HCT116 (cell line): ENCODE measurements around the gene TMIE. TPM values are rescaled to one million over a fixed set of nuclear protein-coding genes. Genes with fewer than 3 reads are reported as not detected.

Experiments
- ATAC-seq: fragments of 200-7000 bp; cut with Tn5 transposase; 2 replicates; pipeline ENCODE4 v1.9.1; 2020; ENCODE audit warnings: mild to moderate bottlenecking, moderate library complexity
- BruUV-seq: library from RNA; stranded (reverse); fragments of 400-500 nt; replicated peaks from 2 replicates; lab custom pipeline; 2021; lab: Mats Ljungman, UMichigan
- CTCF ChIA-PET: fragments of 300-600 bp; sonication (Branson Sonifier 250); formaldehyde crosslinking; loops from one replicate; lab custom pipeline; 2021; ENCODE audit warnings: antibody characterized with exemption; lab: Charles Lee
- POLR2A ChIA-PET: fragments of 300-600, 350-600 bp; sonication (Branson Sonifier 250); formaldehyde crosslinking; loops from one replicate; lab custom pipeline; 2021; ENCODE audit warnings: antibody characterized with exemption; lab: Charles Lee
- RAD21 ChIA-PET, 2 experiments: fragments of 300-600 bp; sonication (Branson Sonifier 250); formaldehyde crosslinking; loops; one replicate each; lab custom pipeline; 2023; ENCODE audit warnings: low total read pairs in 2 of 2; ENCODE audit not compliant: uncharacterized antibody in 2 of 2, unreplicated experiment in 2 of 2, low non-redundant PET in 1 of 2; lab: Charles Lee
- DNase-seq: peaks from one replicate; pipeline ENCODE4 v3.0.0-alpha.2; 2010; ENCODE audit warnings: low read depth, low spot score
- H2AFZ ChIP-seq: fragments of 200-600 bp; shearing (Covaris generic), sonication (generic); 2 replicates; pipeline ENCODE4 v1.6.1; 2017; ENCODE audit warnings: low read depth, mixed run types, mixed read lengths, antibody characterized with exemption, low read length; ENCODE audit not compliant: poor library complexity, severe bottlenecking
- H3K27ac ChIP-seq: 2 replicates; pipeline ENCODE4 v1.5.1; 2012; ENCODE audit warnings: low read depth, low read length
- H3K27me3 ChIP-seq: fragments of 200-600 bp; sonication (generic); 2 replicates; pipeline ENCODE4 v1.6.1; 2016; ENCODE audit warnings: mixed run types, low read length, mixed read lengths; ENCODE audit not compliant: insufficient read depth
- H3K36me3 ChIP-seq, 2 experiments: fragments of 200-500 bp in 1 of 2; fragments of 200-600 bp in 1 of 2; sonication (Bioruptor generic) in 1 of 2; sonication (generic) in 1 of 2; 2 replicates each; pipeline versions ENCODE4 v1.5.1 to v1.6.1; 2014 to 2016; ENCODE audit warnings: low read length in 2 of 2, inconsistent platforms in 1 of 2, mixed read lengths in 1 of 2, mixed run types in 1 of 2; ENCODE audit not compliant: insufficient read depth in 2 of 2, control insufficient read depth in 1 of 2
- H3K4me1 ChIP-seq, 2 experiments: fragments of 200-600 bp in 1 of 2; sonication (generic) in 1 of 2; 2 replicates each; pipeline versions ENCODE4 v1.5.1 to v1.6.1; 2012 to 2017; ENCODE audit warnings: low read length in 2 of 2, inconsistent platforms in 1 of 2, mild to moderate bottlenecking in 1 of 2, mixed read lengths in 1 of 2, mixed run types in 1 of 2, moderate library complexity in 1 of 2; ENCODE audit not compliant: insufficient read depth in 2 of 2, control insufficient read depth in 1 of 2
- H3K4me2 ChIP-seq: fragments of 200-600 bp; sonication (generic); 2 replicates; pipeline ENCODE4 v1.6.1; 2017; ENCODE audit warnings: mixed run types, low read length, mixed read lengths
- H3K4me3 ChIP-seq, 2 experiments: fragments of 200-600 bp in 1 of 2; sonication (generic) in 1 of 2; replicated peaks in 1 of 2; 2 replicates each; pipeline ENCODE4 v1.5.1; 2011 to 2016; ENCODE audit warnings: low read length in 2 of 2, control low read depth in 1 of 2, low read depth in 1 of 2, mild to moderate bottlenecking in 1 of 2, mixed read lengths in 1 of 2, mixed run types in 1 of 2
- H3K79me2 ChIP-seq: fragments of 200-600 bp; sonication (generic); 2 replicates; pipeline ENCODE4 v1.6.1; 2017; ENCODE audit warnings: mild to moderate bottlenecking, mixed run types, low read length, moderate library complexity, mixed read lengths; ENCODE audit not compliant: insufficient read depth
- H3K9ac ChIP-seq: fragments of 200-600 bp; sonication (generic); 2 replicates; pipeline ENCODE4 v1.6.1; 2016; ENCODE audit warnings: low read length, mixed read lengths
- H3K9me2 ChIP-seq: fragments of 200-600 bp; sonication (generic), shearing (Covaris generic); 2 replicates; pipeline ENCODE4 v1.6.1; 2017; ENCODE audit warnings: mixed run types, mild to moderate bottlenecking, moderate library complexity; ENCODE audit not compliant: insufficient read depth
- H3K9me3 ChIP-seq, 2 experiments: fragments of 200-500 bp in 1 of 2; fragments of 200-600 bp in 1 of 2; sonication (Bioruptor generic) in 1 of 2; sonication (generic) in 1 of 2; 2 replicates each; pipeline ENCODE4 v1.6.1; 2014 to 2017; ENCODE audit warnings: low read length in 2 of 2, mixed read lengths in 2 of 2, inconsistent platforms in 1 of 2, low read depth in 1 of 2, mild to moderate bottlenecking in 1 of 2, mixed run types in 1 of 2, moderate library complexity in 1 of 2; ENCODE audit not compliant: control insufficient read depth in 1 of 2, insufficient read depth in 1 of 2
- H4K20me1 ChIP-seq: fragments of 200-600 bp; sonication (generic), shearing (Covaris generic); 2 replicates; pipeline ENCODE4 v1.6.1; 2017; ENCODE audit warnings: mixed run types, mild to moderate bottlenecking, moderate library complexity; ENCODE audit not compliant: insufficient read depth
- CEBPB ChIP-seq: IDR thresholded peaks from 2 replicates; pipeline ENCODE4 v1.6.1; 2012; ENCODE audit warnings: low read depth
- ELF1 ChIP-seq: IDR thresholded peaks from 2 replicates; pipeline ENCODE4 v1.6.1; 2012; ENCODE audit warnings: low read depth, borderline replicate concordance
- REST ChIP-seq: IDR thresholded peaks from 2 replicates; pipeline ENCODE4 v1.6.1; 2012; ENCODE audit warnings: low read depth
- ZNF274 ChIP-seq: fragments of 200-500 bp; sonication (Bioruptor generic); IDR thresholded peaks from 2 replicates; pipeline ENCODE4 v1.6.1; 2014; ENCODE audit warnings: mild to moderate bottlenecking, low read depth, low read length, inconsistent platforms
- intact Hi-C: fragments of 100-400 bp; cut with micrococcal nuclease; formaldehyde crosslinking; loops from 2 replicates; pipeline ENCODE4 v1.10.0; 2022
- total RNA-seq: library from RNA; stranded (reverse); gene quantifications from one replicate; pipeline ENCODE4 v1.2.1, GENCODE V29; 2021; ENCODE audit not compliant: unreplicated experiment
- TF ChIP-seq, protein P1 (sequence below), 3 experiments: fragments of 200-600 bp in 1 of 3; sonication (generic) in 1 of 3; IDR thresholded peaks in 2 of 3; conservative IDR thresholded peaks in 1 of 3; 2 replicates each; pipeline ENCODE4 v1.5.1; 2012 to 2017; ENCODE audit warnings: low read depth in 2 of 3, low read length in 2 of 3, antibody characterized with exemption in 1 of 3, borderline replicate concordance in 1 of 3, control low read depth in 1 of 3, mild to moderate bottlenecking in 1 of 3, mixed read lengths in 1 of 3, mixed run types in 1 of 3, moderate library complexity in 1 of 3; ENCODE audit not compliant: insufficient read depth in 1 of 3

TMIE gene
- total RNA-seq, 1 experiment from 2014 or later: 0.74 TPM

DNA sequence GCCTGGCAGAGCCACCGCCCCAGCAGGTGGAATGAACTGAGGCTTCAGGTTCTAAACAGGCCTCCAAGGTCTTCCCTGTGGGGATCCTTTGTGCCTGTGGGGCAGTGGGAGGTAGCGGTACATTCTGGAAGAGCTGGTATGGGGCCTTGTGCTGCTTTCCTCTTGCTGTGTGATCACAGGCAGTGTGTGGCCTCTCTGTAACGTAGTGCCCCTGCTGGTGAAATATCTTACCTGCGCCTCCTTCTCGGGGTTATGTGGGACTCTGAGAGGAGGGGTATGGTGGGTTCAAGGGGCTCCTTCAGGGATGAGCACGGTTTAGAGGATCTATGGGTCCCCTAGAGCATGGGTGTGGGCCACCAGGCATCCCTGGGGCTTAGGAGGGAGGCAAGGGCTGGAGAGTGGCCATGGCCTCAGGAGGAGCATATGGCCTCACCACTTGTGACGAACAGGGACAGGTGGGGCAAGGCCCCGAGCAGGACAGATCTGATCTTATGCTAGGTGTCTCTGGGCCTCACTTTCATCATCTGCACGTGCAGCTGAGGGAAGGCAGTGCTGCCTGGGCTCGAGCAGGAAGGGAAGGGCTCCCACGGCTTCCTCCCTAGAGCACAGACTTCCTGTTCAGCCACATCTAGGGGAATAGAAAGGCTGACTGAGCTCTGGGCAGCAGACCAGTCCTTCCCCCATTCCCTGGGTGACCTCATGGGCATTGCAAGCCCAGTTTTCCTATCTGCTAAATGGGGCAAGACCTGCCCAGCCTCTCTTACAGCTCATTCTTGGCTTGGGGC lies 5.8 kb upstream of the TMIE start:
- ATAC-seq (peak; percentile 35), DNase-seq (no peak)
- intact Hi-C loops: no loop called here
- Histone ChIP-seq H4K20me1 (no peaks in the 10 kb centered on the region), H3K9me2 (no peaks in the 10 kb centered on the region), H3K27me3 (no peaks in the 10 kb centered on the region), H3K9me3 (no peaks in the 10 kb centered on the region), H3K4me3 (no peak overlapping the region), H3K4me2 (peak overlapping the region; percentile 97; the same call in 1 of the 2 replicates), H3K79me2 (no peaks in the 10 kb centered on the region), H3K27ac (no peak overlapping the region; the same call in 1 of the 2 replicates), H3K36me3 (no peaks in the 10 kb centered on the region), H3K9ac (no peak overlapping the region), H2AFZ (no peak overlapping the region), H3K4me1 (peaks cover 30 to 62% of the 10 kb centered on the region in 2 experiments)
- BruUV-seq: no TSS peak
- ChIA-PET RAD21 (no interaction called here), POLR2A (no interaction called here), CTCF (interaction anchor here (0.8 to 1.6 kb wide), 2 partner anchors 35 to 207 kb away, joined by 4 read pairs; no protein-coding TSS in a partner anchor)
- no peak for TF ChIP-seq ZNF274
- TF ChIP-seq CEBPB: no peak
- no peak for TF ChIP-seq REST
- TF ChIP-seq ELF1: no peak
- TF ChIP-seq, protein P1, sequence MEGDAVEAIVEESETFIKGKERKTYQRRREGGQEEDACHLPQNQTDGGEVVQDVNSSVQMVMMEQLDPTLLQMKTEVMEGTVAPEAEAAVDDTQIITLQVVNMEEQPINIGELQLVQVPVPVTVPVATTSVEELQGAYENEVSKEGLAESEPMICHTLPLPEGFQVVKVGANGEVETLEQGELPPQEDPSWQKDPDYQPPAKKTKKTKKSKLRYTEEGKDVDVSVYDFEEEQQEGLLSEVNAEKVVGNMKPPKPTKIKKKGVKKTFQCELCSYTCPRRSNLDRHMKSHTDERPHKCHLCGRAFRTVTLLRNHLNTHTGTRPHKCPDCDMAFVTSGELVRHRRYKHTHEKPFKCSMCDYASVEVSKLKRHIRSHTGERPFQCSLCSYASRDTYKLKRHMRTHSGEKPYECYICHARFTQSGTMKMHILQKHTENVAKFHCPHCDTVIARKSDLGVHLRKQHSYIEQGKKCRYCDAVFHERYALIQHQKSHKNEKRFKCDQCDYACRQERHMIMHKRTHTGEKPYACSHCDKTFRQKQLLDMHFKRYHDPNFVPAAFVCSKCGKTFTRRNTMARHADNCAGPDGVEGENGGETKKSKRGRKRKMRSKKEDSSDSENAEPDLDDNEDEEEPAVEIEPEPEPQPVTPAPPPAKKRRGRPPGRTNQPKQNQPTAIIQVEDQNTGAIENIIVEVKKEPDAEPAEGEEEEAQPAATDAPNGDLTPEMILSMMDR (IDR thresholded peaks at IDR 0.05 in 2 of 3, conservative IDR thresholded peaks at IDR 0.05 in 1 of 3; ENCODE audit: borderline replicate concordance in 1 of 3, insufficient read depth in 1 of 3, low read depth in 2 of 3, low read length in 2 of 3): peak in 2 of 3 experiments; percentile 68 to 75; a peak in 4 of 6 replicates
